GM13976 (cell line): ENCODE data around the gene BTBD8.

Experiments
- DNase-seq: peaks from one replicate; pipeline ENCODE4 v3.0.0; 2012; ENCODE audit warnings: low spot score
- in situ Hi-C: fragments of 300-500 bp; cut with MboI; formaldehyde crosslinking; loops from one replicate; pipeline ENCODE4 v1.12.0; 2022; ENCODE audit warnings: low sequenced_read_pairs, mixed read lengths, inconsistent platforms; ENCODE audit not compliant: unreplicated experiment
- TF ChIP-seq, protein P1 (sequence below): IDR thresholded peaks from 2 replicates; pipeline ENCODE4 v1.5.1; 2012; ENCODE audit warnings: borderline replicate concordance, mild to moderate bottlenecking; ENCODE audit not compliant: insufficient read depth; ENCODE audit errors: extremely low read depth, missing control alignments, control extremely low read depth

Gene BTBD8

DNA sequence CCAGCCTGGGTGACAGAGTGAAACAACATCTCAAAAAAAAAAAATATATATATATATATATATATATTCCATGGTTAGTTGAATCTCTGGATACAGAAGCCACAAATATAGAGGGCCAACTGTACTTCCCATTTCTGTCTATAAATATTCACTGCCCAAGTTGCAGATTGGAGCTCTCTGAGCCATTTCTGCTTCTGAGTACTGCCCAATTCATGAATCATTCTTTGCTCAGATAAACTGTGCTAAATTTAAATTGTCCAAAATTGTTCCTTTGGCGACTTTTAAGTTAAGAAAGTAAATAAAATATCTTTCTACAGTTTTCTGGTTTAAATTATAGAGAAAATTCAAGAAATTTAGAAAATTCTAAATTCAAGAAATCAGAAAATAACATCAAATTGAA, 114.4 kb downstream of the BTBD8 start:
- TF ChIP-seq, protein P1, sequence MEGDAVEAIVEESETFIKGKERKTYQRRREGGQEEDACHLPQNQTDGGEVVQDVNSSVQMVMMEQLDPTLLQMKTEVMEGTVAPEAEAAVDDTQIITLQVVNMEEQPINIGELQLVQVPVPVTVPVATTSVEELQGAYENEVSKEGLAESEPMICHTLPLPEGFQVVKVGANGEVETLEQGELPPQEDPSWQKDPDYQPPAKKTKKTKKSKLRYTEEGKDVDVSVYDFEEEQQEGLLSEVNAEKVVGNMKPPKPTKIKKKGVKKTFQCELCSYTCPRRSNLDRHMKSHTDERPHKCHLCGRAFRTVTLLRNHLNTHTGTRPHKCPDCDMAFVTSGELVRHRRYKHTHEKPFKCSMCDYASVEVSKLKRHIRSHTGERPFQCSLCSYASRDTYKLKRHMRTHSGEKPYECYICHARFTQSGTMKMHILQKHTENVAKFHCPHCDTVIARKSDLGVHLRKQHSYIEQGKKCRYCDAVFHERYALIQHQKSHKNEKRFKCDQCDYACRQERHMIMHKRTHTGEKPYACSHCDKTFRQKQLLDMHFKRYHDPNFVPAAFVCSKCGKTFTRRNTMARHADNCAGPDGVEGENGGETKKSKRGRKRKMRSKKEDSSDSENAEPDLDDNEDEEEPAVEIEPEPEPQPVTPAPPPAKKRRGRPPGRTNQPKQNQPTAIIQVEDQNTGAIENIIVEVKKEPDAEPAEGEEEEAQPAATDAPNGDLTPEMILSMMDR = no peak
- in situ Hi-C loops = no loop called here
- DNase-seq = no peak

GRCh38 chr1:92201973-92202372, 121.8 kb downstream of the BTBD8 start:
- in situ Hi-C loops = no loop called here
- TF ChIP-seq, protein P1 = no peak
- DNase-seq = no peak

GRCh38 chr1:92203105-92203504, 123.0 kb downstream of the BTBD8 start:
- TF ChIP-seq, protein P1 = no peak
- in situ Hi-C loops = no loop called here

DNA sequence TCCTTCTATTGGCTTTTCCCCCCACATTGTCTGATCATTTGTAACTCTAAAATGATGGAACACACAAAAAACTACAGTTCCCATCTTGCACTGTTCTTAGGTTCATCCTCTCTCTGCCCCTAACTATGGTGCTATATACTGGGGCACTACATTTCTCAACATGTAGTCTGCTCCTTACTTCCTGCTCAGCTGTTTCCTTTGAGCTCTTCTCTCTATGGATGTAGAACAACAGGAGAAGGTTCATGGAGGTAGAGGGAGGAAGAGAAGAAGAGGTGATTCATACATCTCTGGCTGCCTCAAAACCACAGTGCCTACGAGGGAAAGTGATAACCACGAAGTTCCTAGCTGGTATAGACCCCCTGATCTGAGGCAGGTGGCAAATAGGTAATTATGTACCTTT, 130.6 kb downstream of the BTBD8 start:
- DNase-seq = no peak
- TF ChIP-seq, protein P1 = no peak
- in situ Hi-C loops = no loop called here

More at GRCh38 chr1:92203105-92203504, 123.0 kb downstream of the BTBD8 start:
- DNase-seq = no peak

- in situ Hi-C loops = no loop called here
- no peak for DNase-seq
- TF ChIP-seq, protein P1 = no peak
Measured at GRCh38 chr1:92211166-92211565, 131.0 kb downstream of the BTBD8 start.

DNA sequence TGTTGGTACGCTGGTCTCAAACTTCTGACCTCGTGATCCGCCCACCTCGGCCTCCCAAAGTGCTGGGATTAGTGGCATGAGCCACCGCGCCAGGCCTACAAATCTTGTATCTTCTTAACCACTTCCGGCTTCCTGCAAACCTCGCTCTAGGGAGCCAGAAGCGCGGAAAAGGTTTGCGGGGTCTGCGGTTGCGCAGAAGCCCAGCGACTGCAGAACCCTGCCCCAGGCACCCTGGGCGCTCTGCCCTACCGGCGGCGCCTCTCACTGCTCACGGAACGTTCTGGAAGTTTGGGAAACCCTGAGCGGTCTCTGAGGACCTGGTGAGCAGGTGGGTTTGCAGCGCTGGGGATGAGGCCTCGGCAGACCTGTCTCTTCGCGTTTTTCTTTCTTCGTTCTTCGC, 137.6 kb downstream of the BTBD8 start, which contains the start of gene C1orf146:
TSS of gene C1orf146 (plus strand) at position 195 of the 400 bp plus-strand sequence. CDS start 13,506 bp downstream, outside the sequence.
- TF ChIP-seq, protein P1 = no peak
- in situ Hi-C loops = no loop called here

GRCh38 chr1:92218559-92218958, 138.4 kb downstream of the BTBD8 start:
- in situ Hi-C loops = no loop called here
- TF ChIP-seq, protein P1 = no peak
- no peak for DNase-seq

More for the DNA sequence above, 137.6 kb downstream of the BTBD8 start, which contains the start of gene C1orf146:
- no peak for DNase-seq
